ENCODE measurements around the gene ZNF518A. TPM values are rescaled to one million over a fixed set of nuclear protein-coding genes. Genes with fewer than 3 reads are reported as not detected.

ZNF518A gene, protein sequence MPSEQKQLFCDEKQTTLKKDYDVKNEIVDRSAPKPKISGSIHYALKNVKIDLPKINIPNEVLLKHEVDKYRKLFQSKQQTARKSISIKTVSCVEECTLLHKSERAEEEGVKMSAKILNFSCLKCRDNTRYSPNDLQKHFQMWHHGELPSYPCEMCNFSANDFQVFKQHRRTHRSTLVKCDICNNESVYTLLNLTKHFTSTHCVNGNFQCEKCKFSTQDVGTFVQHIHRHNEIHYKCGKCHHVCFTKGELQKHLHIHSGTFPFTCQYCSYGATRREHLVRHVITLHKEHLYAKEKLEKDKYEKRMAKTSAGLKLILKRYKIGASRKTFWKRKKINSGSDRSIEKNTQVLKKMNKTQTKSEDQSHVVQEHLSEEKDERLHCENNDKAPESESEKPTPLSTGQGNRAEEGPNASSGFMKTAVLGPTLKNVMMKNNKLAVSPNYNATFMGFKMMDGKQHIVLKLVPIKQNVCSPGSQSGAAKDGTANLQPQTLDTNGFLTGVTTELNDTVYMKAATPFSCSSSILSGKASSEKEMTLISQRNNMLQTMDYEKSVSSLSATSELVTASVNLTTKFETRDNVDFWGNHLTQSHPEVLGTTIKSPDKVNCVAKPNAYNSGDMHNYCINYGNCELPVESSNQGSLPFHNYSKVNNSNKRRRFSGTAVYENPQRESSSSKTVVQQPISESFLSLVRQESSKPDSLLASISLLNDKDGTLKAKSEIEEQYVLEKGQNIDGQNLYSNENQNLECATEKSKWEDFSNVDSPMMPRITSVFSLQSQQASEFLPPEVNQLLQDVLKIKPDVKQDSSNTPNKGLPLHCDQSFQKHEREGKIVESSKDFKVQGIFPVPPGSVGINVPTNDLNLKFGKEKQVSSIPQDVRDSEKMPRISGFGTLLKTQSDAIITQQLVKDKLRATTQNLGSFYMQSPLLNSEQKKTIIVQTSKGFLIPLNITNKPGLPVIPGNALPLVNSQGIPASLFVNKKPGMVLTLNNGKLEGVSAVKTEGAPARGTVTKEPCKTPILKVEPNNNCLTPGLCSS (N-terminal part only)
- polyA plus RNA-seq: 1 to 10 TPM; 3.4 to 5.5 TPM

DNA sequence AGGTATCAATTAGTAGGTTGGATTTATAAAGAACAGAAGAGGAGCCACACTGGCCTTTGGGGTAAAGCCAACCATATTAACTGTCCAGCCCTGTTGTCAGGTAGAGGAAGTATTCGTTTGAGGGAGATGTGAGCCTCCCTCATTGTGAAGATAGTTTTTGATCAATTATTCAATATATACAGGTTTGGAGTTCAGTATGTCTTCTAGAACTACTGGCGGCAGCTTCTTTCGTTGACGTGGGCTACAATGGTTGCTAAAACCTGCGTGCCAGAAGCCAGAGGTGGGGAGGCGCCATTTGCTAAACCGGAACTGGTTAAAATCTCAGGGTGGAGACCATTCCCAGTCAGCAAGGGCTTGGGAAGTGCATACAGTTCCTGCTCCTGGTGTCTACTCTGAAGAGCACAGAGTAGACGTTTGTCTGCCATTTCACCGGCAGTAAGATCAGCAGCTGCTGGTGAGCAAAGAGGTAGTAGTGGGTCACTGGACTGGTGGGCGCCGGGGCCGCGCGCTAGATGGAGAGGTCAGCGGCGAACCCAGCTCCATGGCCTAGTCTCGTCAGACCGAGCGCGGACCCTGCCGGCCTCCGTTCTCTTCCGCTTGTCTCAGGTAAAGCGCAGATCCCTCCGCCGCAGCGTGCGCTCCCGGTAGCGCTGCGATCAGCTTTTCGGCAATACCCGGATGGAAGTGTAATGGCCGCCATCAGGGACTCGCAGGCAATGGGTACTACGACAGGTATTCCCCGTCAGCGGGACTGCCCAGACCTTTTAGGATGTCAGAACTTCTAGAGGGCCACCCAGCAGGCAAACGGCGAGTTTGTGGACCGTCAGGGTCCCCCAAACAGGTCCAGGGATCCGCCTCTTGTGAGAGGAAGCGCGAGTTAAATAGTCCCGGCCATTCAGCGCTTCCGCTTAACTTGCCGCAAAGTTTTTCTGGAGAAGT, at the start of gene ZNF518A:
Gene ZNF518A (plus strand): TSS at position 911 of the 939 bp plus-strand sequence. CDS start 26,026 bp downstream, outside the sequence.
- Histone ChIP-seq H3K27me3 (ENCODE audit: control insufficient read depth in 1 of 2, insufficient read depth in 2 of 2, low read length in 2 of 2) (peaks cover 0 to 6% of the 10 kb centered on the region in 2 donors), H3K27ac (ENCODE audit: low read depth in 2 of 2, low read length in 1 of 2) (peak within 1 kb of the TSS; percentile 98 to 99), H3K4me3 (ENCODE audit: low read depth in 1 of 2, low read length in 2 of 2) (peak within 1 kb of the TSS; percentile 85 to 87), H3K9me3 (ENCODE audit: control insufficient read depth in 2 of 2, insufficient read depth in 1 of 2, low read depth in 1 of 2, low read length in 1 of 2) (peaks cover 0 to 1% of the 10 kb centered on the region in 2 donors), H3K4me1 (ENCODE audit: control insufficient read depth in 2 of 2, insufficient read depth in 2 of 2, low read length in 1 of 2) (peaks cover 0 to 2% of the 10 kb centered on the region in 2 donors), H3K36me3 (ENCODE audit: control insufficient read depth in 2 of 2, insufficient read depth in 2 of 2, low read length in 1 of 2) (no peaks in the 10 kb centered on the region)
- WGBS, 2 donors: 9 to 11% methylated on average over 48 of the region's 48 CpGs

DNA sequence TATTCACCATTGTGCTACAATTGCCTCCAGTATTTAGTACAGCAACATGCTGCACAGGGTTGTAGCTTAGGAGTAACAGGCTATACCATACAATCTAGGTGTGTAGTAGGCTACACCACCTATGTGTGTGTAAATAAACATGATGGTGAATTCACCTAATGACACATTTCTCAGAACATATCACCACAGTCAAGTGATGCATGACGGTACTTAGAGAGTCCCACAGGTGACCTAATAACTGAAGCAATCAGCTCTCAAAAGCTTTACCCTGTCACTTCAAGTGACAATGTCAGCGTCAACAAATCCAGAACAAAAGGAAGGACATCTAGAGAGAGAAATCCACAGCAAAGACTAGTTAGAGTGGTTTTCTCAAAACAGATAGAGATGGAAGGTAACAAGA, 47.9 kb upstream of the ZNF518A start:
- H3K4me1 ChIP-seq (ENCODE audit: control insufficient read depth in 2 of 2, insufficient read depth in 2 of 2, low read length in 1 of 2): no peaks in the 10 kb centered on the region
- H3K36me3 ChIP-seq (ENCODE audit: control insufficient read depth in 2 of 2, insufficient read depth in 2 of 2, low read length in 1 of 2): no peaks in the 10 kb centered on the region
- no peak overlapping the region for H3K27ac ChIP-seq (ENCODE audit: low read depth in 2 of 2, low read length in 1 of 2)
- no peaks in the 10 kb centered on the region for H3K9me3 ChIP-seq (ENCODE audit: control insufficient read depth in 2 of 2, insufficient read depth in 1 of 2, low read depth in 1 of 2, low read length in 1 of 2)
- no peaks in the 10 kb centered on the region for H3K27me3 ChIP-seq (ENCODE audit: control insufficient read depth in 1 of 2, insufficient read depth in 2 of 2, low read length in 2 of 2)
- 83 to 92% methylated on average over 2 of the region's 2 CpGs for WGBS, 2 donors
- no peak overlapping the region for H3K4me3 ChIP-seq (ENCODE audit: low read depth in 1 of 2, low read length in 2 of 2)

DNA sequence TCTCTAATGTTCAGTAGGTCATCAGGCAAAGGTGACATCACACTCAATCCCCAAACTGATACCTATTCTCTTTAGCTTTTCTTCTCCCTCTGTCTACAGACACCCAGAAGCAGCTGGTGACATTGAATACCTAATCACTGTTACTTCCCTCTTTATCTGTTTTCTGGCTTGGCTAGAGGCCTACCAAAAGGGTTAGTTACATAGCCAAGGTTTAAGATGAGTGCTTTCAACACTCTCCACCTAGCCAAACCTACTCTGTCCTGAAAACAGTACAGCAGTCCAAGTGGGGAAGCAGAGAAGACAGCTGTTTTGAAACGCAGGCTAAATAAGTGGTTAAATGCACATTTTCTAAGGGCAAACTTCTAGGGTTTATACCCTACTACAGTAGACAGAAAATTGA, 47.3 kb upstream of the ZNF518A start:
- Histone ChIP-seq H3K4me3 (ENCODE audit: low read depth in 1 of 2, low read length in 2 of 2) (no peak overlapping the region), H3K27me3 (ENCODE audit: control insufficient read depth in 1 of 2, insufficient read depth in 2 of 2, low read length in 2 of 2) (no peaks in the 10 kb centered on the region), H3K9me3 (ENCODE audit: control insufficient read depth in 2 of 2, insufficient read depth in 1 of 2, low read depth in 1 of 2, low read length in 1 of 2) (no peaks in the 10 kb centered on the region), H3K27ac (ENCODE audit: low read depth in 2 of 2, low read length in 1 of 2) (no peak overlapping the region), H3K36me3 (ENCODE audit: control insufficient read depth in 2 of 2, insufficient read depth in 2 of 2, low read length in 1 of 2) (no peaks in the 10 kb centered on the region), H3K4me1 (ENCODE audit: control insufficient read depth in 2 of 2, insufficient read depth in 2 of 2, low read length in 1 of 2) (no peaks in the 10 kb centered on the region)
- 81 to 90% methylated on average over 1 of the region's 1 CpG for WGBS, 2 donors

DNA sequence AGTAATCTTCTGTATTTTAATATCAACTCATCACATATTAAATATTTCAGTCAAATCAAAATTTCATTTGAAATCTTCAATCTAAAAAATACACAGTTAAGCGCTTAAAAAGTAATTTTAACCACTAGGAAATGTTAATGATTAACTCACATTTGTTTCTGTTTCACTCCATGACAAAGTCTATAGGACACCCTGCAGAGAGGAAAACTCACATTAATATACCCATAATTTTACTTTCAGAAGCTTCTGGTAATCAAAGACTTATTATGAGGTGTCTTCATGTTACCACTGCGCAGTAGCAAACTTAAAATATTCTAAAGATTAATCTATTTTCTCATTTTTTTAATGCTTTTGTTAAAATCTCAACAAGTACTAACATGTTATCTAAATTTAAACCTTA, 41.0 kb upstream of the ZNF518A start:
- H3K36me3 ChIP-seq (ENCODE audit: control insufficient read depth in 2 of 2, insufficient read depth in 2 of 2, low read length in 1 of 2): no peaks in the 10 kb centered on the region
- H3K4me3 ChIP-seq (ENCODE audit: low read depth in 1 of 2, low read length in 2 of 2): no peak overlapping the region
- WGBS, 2 donors: 66 to 82% methylated on average over 2 of the region's 2 CpGs
- peaks cover 2 to 11% of the 10 kb centered on the region in 2 donors for H3K9me3 ChIP-seq (ENCODE audit: control insufficient read depth in 2 of 2, insufficient read depth in 1 of 2, low read depth in 1 of 2, low read length in 1 of 2)
- H3K4me1 ChIP-seq (ENCODE audit: control insufficient read depth in 2 of 2, insufficient read depth in 2 of 2, low read length in 1 of 2): no peaks in the 10 kb centered on the region
- no peak overlapping the region for H3K27ac ChIP-seq (ENCODE audit: low read depth in 2 of 2, low read length in 1 of 2)
- H3K27me3 ChIP-seq (ENCODE audit: control insufficient read depth in 1 of 2, insufficient read depth in 2 of 2, low read length in 2 of 2): peaks cover 4 to 6% of the 10 kb centered on the region in 2 donors

DNA sequence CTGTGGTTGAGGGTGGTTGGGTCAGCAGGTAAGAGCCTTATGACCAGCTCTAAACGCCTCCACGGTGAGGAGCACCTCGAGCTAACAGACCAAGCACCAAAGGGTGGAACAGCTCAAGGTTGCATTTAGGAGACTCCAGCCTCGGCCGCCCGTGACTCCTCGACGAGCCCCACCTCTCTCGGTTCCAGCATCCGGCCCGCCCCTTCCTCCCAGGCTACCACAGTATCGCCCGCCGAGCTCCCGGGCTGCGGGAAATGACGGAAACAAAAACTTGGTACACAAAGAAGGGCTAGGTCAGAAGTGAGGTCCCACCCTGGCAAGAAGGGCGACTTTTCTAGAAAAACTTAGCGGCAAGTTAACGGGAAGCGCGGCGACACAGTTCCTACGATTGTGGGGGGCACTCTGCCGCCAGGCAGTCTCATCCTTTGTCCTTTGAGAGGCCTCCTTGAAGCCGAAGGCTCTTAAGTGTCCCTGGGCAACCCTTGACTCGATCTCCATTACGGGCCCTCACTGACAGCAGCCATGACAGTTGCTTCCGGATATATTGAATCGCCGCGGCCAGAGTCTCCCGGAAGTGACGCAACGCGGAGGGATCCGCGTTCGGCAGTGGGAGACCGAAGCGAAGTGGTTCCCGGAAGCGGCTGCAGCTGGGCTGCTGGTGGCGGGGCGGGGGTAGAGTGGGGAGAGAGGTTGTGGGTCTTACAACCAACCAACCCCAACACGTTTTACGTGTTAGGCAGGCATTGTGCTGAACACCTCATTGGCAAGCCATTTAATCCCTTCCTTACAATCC, 40.2 kb upstream of the ZNF518A start:
- Histone ChIP-seq H3K4me1 (ENCODE audit: control insufficient read depth in 2 of 2, insufficient read depth in 2 of 2, low read length in 1 of 2) (no peaks in the 10 kb centered on the region), H3K36me3 (ENCODE audit: control insufficient read depth in 2 of 2, insufficient read depth in 2 of 2, low read length in 1 of 2) (no peaks in the 10 kb centered on the region), H3K27ac (ENCODE audit: low read depth in 2 of 2, low read length in 1 of 2) (peak overlapping the region; percentile 92 to 94), H3K9me3 (ENCODE audit: control insufficient read depth in 2 of 2, insufficient read depth in 1 of 2, low read depth in 1 of 2, low read length in 1 of 2) (peaks cover 2 to 11% of the 10 kb centered on the region in 2 donors), H3K27me3 (ENCODE audit: control insufficient read depth in 1 of 2, insufficient read depth in 2 of 2, low read length in 2 of 2) (peaks cover 4 to 6% of the 10 kb centered on the region in 2 donors), H3K4me3 (ENCODE audit: low read depth in 1 of 2, low read length in 2 of 2) (peak overlapping the region; percentile 63 to 78)
- WGBS, 2 donors: 2 to 4% methylated on average over 47 of the region's 47 CpGs

DNA sequence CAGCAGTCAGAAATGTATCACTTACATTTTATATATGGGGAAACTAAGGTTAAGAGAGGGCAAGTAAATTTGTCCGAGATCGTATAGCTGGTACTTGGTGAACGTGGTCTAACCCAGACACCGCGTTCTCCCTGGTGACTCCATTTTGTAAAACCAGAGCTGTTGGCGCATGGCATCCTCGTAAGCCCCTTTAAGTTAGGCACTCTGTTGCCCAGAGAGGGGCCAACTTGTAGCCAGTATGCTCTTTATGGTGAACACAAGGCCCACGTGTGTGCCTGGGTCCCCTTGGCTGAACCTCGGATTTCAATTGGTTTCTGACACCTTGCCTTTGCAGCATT, 39.7 kb upstream of the ZNF518A start:
- WGBS, 2 donors: 67 to 82% methylated on average over 9 of the region's 9 CpGs
- Histone ChIP-seq H3K4me3 (ENCODE audit: low read depth in 1 of 2, low read length in 2 of 2) (peak overlapping the region; percentile 63 to 78), H3K27me3 (ENCODE audit: control insufficient read depth in 1 of 2, insufficient read depth in 2 of 2, low read length in 2 of 2) (peaks cover 4 to 6% of the 10 kb centered on the region in 2 donors), H3K36me3 (ENCODE audit: control insufficient read depth in 2 of 2, insufficient read depth in 2 of 2, low read length in 1 of 2) (no peaks in the 10 kb centered on the region), H3K27ac (ENCODE audit: low read depth in 2 of 2, low read length in 1 of 2) (peak overlapping the region; percentile 92 to 94), H3K4me1 (ENCODE audit: control insufficient read depth in 2 of 2, insufficient read depth in 2 of 2, low read length in 1 of 2) (no peaks in the 10 kb centered on the region), H3K9me3 (ENCODE audit: control insufficient read depth in 2 of 2, insufficient read depth in 1 of 2, low read depth in 1 of 2, low read length in 1 of 2) (peaks cover 2 to 11% of the 10 kb centered on the region in 2 donors)

DNA sequence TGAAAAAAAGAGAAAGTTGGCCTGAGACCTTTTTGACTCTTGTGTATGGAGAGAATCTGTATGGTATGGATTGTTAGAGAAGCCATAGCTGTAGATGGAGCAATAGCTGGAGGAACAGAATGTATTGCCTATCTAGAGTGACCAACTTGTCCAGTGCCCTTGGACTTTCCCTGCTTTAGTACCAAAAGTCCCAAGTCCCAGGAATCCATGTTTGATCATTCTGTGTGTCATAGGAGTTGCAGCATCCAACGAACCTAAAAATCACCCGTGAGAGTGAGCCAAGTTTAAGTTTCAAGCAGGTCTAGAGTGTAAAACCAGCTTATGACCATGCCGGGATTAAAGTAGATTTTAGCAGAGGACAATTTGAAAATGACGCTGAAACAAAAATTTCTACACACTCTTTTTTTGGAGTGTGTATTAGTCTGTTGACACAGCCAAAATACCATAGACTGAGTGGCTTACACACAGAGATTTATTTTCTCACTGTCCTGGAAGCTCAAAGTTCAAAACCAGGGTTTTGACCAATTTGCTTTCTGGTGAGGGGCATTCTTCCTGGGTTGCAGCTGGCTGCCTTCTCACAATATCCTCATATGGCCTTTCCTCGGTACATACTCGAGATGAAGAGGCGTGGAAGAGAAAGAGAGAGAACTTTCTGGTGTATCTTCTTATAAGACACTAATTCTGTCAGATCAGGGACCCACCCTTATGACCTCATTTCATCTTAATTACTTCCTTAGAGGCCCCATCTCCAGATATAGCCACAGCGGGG, 36.9 kb upstream of the ZNF518A start:
- WGBS, 2 donors: 81 to 90% methylated on average over 8 of the region's 8 CpGs
- no peaks in the 10 kb centered on the region for H3K4me1 ChIP-seq (ENCODE audit: control insufficient read depth in 2 of 2, insufficient read depth in 2 of 2, low read length in 1 of 2)
- peaks cover 9% of the 10 kb centered on the region in 2 donors for H3K27me3 ChIP-seq (ENCODE audit: control insufficient read depth in 1 of 2, insufficient read depth in 2 of 2, low read length in 2 of 2)
- H3K4me3 ChIP-seq (ENCODE audit: low read depth in 1 of 2, low read length in 2 of 2): no peak overlapping the region
- no peaks in the 10 kb centered on the region for H3K36me3 ChIP-seq (ENCODE audit: control insufficient read depth in 2 of 2, insufficient read depth in 2 of 2, low read length in 1 of 2)
- peaks cover 5 to 11% of the 10 kb centered on the region in 2 donors for H3K9me3 ChIP-seq (ENCODE audit: control insufficient read depth in 2 of 2, insufficient read depth in 1 of 2, low read depth in 1 of 2, low read length in 1 of 2)
- no peak overlapping the region for H3K27ac ChIP-seq (ENCODE audit: low read depth in 2 of 2, low read length in 1 of 2)

DNA sequence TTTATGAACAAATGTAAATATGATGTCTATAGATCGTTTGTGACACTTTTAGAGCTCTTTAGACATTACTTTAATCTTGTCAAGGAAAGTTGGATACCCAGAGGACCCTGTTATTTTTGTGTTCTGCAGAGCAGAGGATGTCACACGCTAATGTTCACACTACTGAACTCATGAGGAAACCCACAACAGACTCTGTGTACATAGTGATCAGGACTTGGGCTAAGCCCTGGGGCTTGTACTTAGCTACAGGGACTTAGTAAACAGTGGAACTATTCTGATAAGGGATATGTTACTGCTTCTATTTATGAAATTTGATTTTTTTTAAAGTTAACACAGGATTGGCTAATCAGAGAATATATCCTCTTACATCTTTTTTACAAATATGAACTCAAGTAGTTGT, 36.1 kb upstream of the ZNF518A start:
- no peaks in the 10 kb centered on the region for H3K36me3 ChIP-seq (ENCODE audit: control insufficient read depth in 2 of 2, insufficient read depth in 2 of 2, low read length in 1 of 2)
- H3K4me3 ChIP-seq (ENCODE audit: low read depth in 1 of 2, low read length in 2 of 2): no peak overlapping the region
- H3K27me3 ChIP-seq (ENCODE audit: control insufficient read depth in 1 of 2, insufficient read depth in 2 of 2, low read length in 2 of 2): peaks cover 9% of the 10 kb centered on the region in 2 donors
- 43 to 54% methylated on average over 2 of the region's 2 CpGs for WGBS, 2 donors
- H3K4me1 ChIP-seq (ENCODE audit: control insufficient read depth in 2 of 2, insufficient read depth in 2 of 2, low read length in 1 of 2): no peaks in the 10 kb centered on the region
- H3K9me3 ChIP-seq (ENCODE audit: control insufficient read depth in 2 of 2, insufficient read depth in 1 of 2, low read depth in 1 of 2, low read length in 1 of 2): peaks cover 5 to 11% of the 10 kb centered on the region in 2 donors
- no peak overlapping the region for H3K27ac ChIP-seq (ENCODE audit: low read depth in 2 of 2, low read length in 1 of 2)

All from esophagus (tissue), 2 donors.